MM.1S (cell line): ENCODE measurements around the gene OLFML2B.

ENCODE experiments used
- CTCF ChIP-seq: fragments of 300-600 bp; sonication (generic); IDR thresholded peaks from 2 replicates; pipeline ENCODE4 v1.5.1; 2016; ENCODE audit warnings: antibody characterized with exemption, low read length, mixed read lengths
- EZH2phosphoT487 ChIP-seq: fragments of 300-600 bp; sonication (generic); IDR thresholded peaks from 2 replicates; pipeline ENCODE4 v1.6.1; 2018; ENCODE audit warnings: antibody characterized with exemption, low read length

- TF ChIP-seq CTCF (no peak), EZH2phosphoT487 (no peak)
Observed at GRCh38 chr1:162022626-162023025, 1.0 kb downstream of the OLFML2B start.
